ENCODE measurements around the gene RALGDS. TPM values are rescaled to one million over a fixed set of nuclear protein-coding genes. Genes with fewer than 3 reads are reported as not detected.
"Not testable (repeated sequence)": the region's sequence is repeated elsewhere in the genome, so short reads cannot be mapped to it uniquely, and the experiment has no call there.

The RALGDS gene
- total RNA-seq, 1 experiment from 2014 or later, result 36.1 TPM

- TF ChIP-seq JUND (IDR thresholded peaks at IDR 0.05), result no peak
- TF ChIP-seq RAD21 (IDR thresholded peaks at IDR 0.05; ENCODE audit: low read depth), result no peak
- TF ChIP-seq CEBPB (IDR thresholded peaks at IDR 0.05; ENCODE audit: low read depth), result no peak
Measured at GRCh38 chr9:133088146-133088750, 32.8 kb downstream of the RALGDS start (continued).

- CTCF ChIA-PET, result no interaction called here
- TF ChIP-seq EGR1 (IDR thresholded peaks at IDR 0.05; ENCODE audit: low read depth), result no peak
- no peak for TF ChIP-seq POLR2A (IDR thresholded peaks at IDR 0.05; ENCODE audit: borderline replicate concordance, extremely low read depth, insufficient read depth, insufficient read length)
- TF ChIP-seq CBX3 (IDR thresholded peaks at IDR 0.05; ENCODE audit: low read depth), result no peak
- no peak for TF ChIP-seq RAD21 (IDR thresholded peaks at IDR 0.05; ENCODE audit: low read depth)
- TF ChIP-seq TCF7L2 (IDR thresholded peaks at IDR 0.05; ENCODE audit: borderline replicate concordance, extremely low read depth, insufficient read depth, insufficient read length), result no peak
Measured at GRCh38 chr9:133087429-133088145, 33.5 kb downstream of the RALGDS start.

DNA sequence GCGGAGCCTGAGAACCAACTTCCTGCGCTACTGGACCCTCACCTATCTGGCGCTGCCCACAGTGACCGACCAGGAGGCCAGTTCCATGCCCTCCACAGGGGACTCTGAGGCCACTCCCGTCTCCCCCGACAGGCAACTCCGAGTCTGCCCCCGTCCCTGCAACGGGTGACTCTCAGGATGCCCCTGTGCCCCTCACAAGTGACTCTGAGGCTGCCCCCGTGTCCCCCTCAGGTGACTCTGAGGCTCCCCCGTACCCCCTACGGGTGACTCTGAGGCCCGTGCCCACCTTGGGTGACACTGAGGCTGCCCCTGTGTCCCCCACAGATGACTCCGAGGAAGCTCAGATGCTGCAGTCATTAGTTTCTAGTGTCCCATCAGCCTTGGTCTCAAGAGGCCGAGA lies 34.1 kb downstream of the RALGDS start:
- Histone ChIP-seq H3K79me2 (ENCODE audit: insufficient read depth, low read length) (no peaks in the 10 kb centered on the region), H3K9me3 (ENCODE audit: control insufficient read depth in 1 of 2, insufficient read depth in 1 of 2, low read depth in 1 of 2, low read length in 2 of 2) (no peaks in the 10 kb centered on the region), H3K27ac (ENCODE audit: low read depth, low read length) (no peak overlapping the region), H3K4me2 (ENCODE audit: low read length) (no peak overlapping the region), H4K20me1 (ENCODE audit: insufficient read depth) (no peaks in the 10 kb centered on the region), H3K36me3 (ENCODE audit: control insufficient read depth in 1 of 2, insufficient read depth in 2 of 2, low read length in 2 of 2) (no peaks in the 10 kb centered on the region), H2AFZ (ENCODE audit: low read depth, low read length, poor library complexity, severe bottlenecking) (no peak overlapping the region), H3K4me1 (ENCODE audit: control insufficient read depth in 1 of 2, insufficient read depth in 2 of 2, low read length in 2 of 2) (no peaks in the 10 kb centered on the region), H3K4me3 (replicated peaks in 1 of 2; ENCODE audit: low read depth in 1 of 2, low read length in 2 of 2) (no peak overlapping the region), H3K9me2 (ENCODE audit: insufficient read depth) (no peaks in the 10 kb centered on the region), H3K9ac (ENCODE audit: low read length) (no peak overlapping the region), H3K27me3 (ENCODE audit: insufficient read depth, low read length) (no peaks in the 10 kb centered on the region)
- no peak for DNase-seq (ENCODE audit: low read depth, low spot score)
- ChIA-PET POLR2A (no interaction called here), CTCF (no interaction called here), RAD21 (ENCODE audit: low non-redundant PET in 1 of 2, low total read pairs in 2 of 2, uncharacterized antibody in 2 of 2, unreplicated experiment in 2 of 2) (no interaction called here)
- TF ChIP-seq EZH2 (IDR thresholded peaks at IDR 0.05), result no peak
- TF ChIP-seq TCF7L2 (IDR thresholded peaks at IDR 0.05; ENCODE audit: borderline replicate concordance, extremely low read depth, insufficient read depth, insufficient read length), result no peak
- no peak for TF ChIP-seq RAD21 (IDR thresholded peaks at IDR 0.05; ENCODE audit: low read depth)
- no peak for TF ChIP-seq ZNF274 (IDR thresholded peaks at IDR 0.05; ENCODE audit: low read depth, low read length)
- no peak for TF ChIP-seq CBX3 (IDR thresholded peaks at IDR 0.05; ENCODE audit: low read depth)
- BruUV-seq (replicated peaks), result no TSS peak
- ATAC-seq, result no peak
- intact Hi-C loops (cut with micrococcal nuclease), result no loop called here

More at GRCh38 chr9:133087429-133088145, 33.5 kb downstream of the RALGDS start:
- RAD21 ChIA-PET (ENCODE audit: low non-redundant PET in 1 of 2, low total read pairs in 2 of 2, uncharacterized antibody in 2 of 2, unreplicated experiment in 2 of 2), result no interaction called here
- Histone ChIP-seq H3K9me3 (ENCODE audit: control insufficient read depth in 1 of 2, insufficient read depth in 1 of 2, low read depth in 1 of 2, low read length in 2 of 2) (no peaks in the 10 kb centered on the region), H3K9ac (ENCODE audit: low read length) (no peak overlapping the region), H3K79me2 (ENCODE audit: insufficient read depth, low read length) (no peaks in the 10 kb centered on the region), H3K4me2 (ENCODE audit: low read length) (no peak overlapping the region), H3K27ac (ENCODE audit: low read depth, low read length) (no peak overlapping the region), H2AFZ (ENCODE audit: low read depth, low read length, poor library complexity, severe bottlenecking) (no peak overlapping the region), H3K27me3 (ENCODE audit: insufficient read depth, low read length) (no peaks in the 10 kb centered on the region), H3K4me1 (ENCODE audit: control insufficient read depth in 1 of 2, insufficient read depth in 2 of 2, low read length in 2 of 2) (no peaks in the 10 kb centered on the region), H3K4me3 (replicated peaks in 1 of 2; ENCODE audit: low read depth in 1 of 2, low read length in 2 of 2) (no peak overlapping the region), H4K20me1 (ENCODE audit: insufficient read depth) (no peaks in the 10 kb centered on the region), H3K9me2 (ENCODE audit: insufficient read depth) (no peaks in the 10 kb centered on the region), H3K36me3 (ENCODE audit: control insufficient read depth in 1 of 2, insufficient read depth in 2 of 2, low read length in 2 of 2) (no peaks in the 10 kb centered on the region)
- ATAC-seq, result no peak
- DNase-seq (ENCODE audit: low read depth, low spot score), result no peak
- intact Hi-C loops (cut with micrococcal nuclease), result no loop called here
- BruUV-seq (replicated peaks), result no TSS peak
- POLR2A ChIA-PET, result no interaction called here

DNA sequence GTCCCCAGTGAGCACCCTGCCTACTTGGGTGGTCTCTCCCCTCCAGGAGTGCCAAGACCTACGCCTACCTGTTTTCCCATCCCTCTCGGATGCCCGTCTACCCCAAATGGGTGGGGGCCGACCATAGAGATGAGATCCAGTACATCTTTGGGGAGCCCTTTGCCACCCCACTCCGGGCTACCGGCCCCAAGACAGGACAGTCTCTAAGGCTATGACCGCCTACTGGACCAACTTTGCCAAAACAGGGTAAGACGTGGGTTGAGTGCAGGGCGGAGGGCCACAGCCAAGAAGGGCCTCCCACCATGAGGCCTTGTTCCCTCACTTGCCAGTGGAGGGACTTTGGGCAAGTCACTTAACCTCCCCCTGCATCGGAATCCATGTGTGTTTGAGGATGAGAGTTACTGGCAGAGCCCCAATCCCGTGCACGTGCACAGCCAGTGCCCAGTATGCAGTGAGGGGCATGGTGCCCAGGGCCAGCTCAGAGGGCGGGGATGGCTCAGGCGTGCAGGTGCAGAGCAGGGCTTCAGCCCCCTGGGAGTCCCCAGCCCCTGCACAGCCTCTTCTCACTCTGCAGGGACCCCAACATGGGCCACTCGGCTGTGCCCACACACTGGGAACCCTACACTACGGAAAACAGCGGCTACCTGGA lies 34.7 kb downstream of the RALGDS start:
- CTCF ChIA-PET; H3K9me2 ChIP-seq (ENCODE audit: insufficient read depth); POLR2A ChIA-PET; H3K9ac ChIP-seq (ENCODE audit: low read length); H3K4me1 ChIP-seq (ENCODE audit: control insufficient read depth in 1 of 2, insufficient read depth in 2 of 2, low read length in 2 of 2); H2AFZ ChIP-seq (ENCODE audit: low read depth, low read length, poor library complexity, severe bottlenecking); BruUV-seq (replicated peaks); DNase-seq (ENCODE audit: low read depth, low spot score); H3K4me2 ChIP-seq (ENCODE audit: low read length); H3K36me3 ChIP-seq (ENCODE audit: control insufficient read depth in 1 of 2, insufficient read depth in 2 of 2, low read length in 2 of 2); intact Hi-C loops (cut with micrococcal nuclease); RAD21 ChIA-PET (ENCODE audit: low non-redundant PET in 1 of 2, low total read pairs in 2 of 2, uncharacterized antibody in 2 of 2, unreplicated experiment in 2 of 2); H3K27me3 ChIP-seq (ENCODE audit: insufficient read depth, low read length); H3K27ac ChIP-seq (ENCODE audit: low read depth, low read length); H3K9me3 ChIP-seq (ENCODE audit: control insufficient read depth in 1 of 2, insufficient read depth in 1 of 2, low read depth in 1 of 2, low read length in 2 of 2); ATAC-seq; H3K79me2 ChIP-seq (ENCODE audit: insufficient read depth, low read length); H4K20me1 ChIP-seq (ENCODE audit: insufficient read depth); H3K4me3 ChIP-seq (replicated peaks in 1 of 2; ENCODE audit: low read depth in 1 of 2, low read length in 2 of 2): not testable (repeated sequence)
